GM21717 (cell line): ENCODE measurements around the gene TBL3.

ENCODE experiments used
- ATAC-seq: cut with Tn5 transposase; IDR thresholded peaks from one replicate; pipeline ENCODE4 v1.9.1; 2021; ENCODE audit warnings: mild to moderate bottlenecking, moderate library complexity; ENCODE audit not compliant: unreplicated experiment

TBL3 gene

DNA sequence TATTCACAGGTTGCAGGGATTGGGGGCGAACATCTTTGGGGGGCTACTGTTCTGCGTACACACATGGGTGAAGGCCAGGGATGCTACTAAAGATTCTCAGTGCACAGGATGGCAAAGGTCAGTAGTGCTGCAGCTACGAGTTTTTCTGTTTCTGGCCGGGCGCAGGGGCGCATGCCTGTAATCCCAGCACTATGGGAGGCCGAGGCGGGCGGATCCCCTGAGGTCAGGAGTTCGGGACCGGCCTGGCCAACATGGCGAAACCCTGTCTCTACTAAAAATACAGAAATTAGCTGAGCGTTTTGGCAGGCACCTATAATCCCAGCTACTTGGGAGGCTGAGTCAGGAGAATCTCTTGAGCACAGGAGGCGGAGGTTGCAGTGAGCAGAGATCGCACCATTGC lies 41.7 kb downstream of the TBL3 start:
- no peak for ATAC-seq

DNA sequence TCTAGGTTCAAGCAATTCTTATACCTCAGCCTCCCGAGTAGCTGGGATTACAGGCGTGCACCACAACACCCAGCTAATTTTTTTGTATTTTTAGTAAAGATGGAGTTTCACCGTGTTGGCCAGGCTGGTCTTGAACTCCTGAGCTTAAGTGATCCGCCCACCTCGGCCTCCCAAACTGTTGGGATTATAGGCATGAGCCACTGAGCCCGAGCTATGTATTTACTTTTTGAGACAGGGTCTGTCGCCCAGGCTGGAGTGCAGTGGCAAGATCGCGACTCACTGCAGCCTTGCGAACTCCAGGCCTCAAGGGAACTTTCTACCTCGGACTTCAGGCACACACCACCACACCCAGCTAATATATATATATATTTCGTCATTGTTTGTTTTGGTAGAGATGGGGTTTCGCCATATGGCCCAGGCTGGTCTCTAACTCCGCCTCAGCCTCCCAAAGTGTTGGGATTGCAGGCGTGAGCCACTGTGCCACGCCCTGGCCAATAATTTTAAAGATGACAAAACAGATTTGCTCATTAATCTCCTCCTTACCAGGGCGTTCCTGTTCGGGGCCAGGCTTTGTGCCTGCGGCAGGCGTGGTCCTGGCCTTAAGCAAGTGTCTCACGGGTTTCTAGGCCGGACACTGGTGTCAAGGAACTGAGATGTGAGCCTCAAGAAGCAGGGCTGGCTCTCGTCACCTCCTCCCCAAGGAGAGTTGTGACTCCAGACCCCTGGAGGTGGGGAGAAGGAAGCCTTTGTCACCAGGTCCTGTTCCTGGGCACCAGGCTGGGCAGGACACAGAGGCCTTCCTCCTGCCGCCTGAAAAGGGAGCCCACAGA lies 43.5 kb downstream of the TBL3 start:
- no peak for ATAC-seq

DNA sequence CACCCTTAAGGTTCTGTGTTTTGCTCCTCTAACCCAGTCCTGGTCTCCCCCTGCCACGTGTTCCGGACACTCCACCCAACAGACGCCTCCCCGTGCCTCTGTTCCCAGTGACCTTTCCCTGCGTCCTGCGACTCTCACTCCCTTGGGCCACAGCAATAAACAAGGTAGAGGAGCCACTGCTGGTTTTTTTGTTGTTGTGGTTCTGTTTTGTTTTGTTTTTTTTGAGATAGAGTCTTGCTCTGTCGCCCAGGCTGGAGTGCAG lies 44.0 kb downstream of the TBL3 start:
- ATAC-seq, result no peak

DNA sequence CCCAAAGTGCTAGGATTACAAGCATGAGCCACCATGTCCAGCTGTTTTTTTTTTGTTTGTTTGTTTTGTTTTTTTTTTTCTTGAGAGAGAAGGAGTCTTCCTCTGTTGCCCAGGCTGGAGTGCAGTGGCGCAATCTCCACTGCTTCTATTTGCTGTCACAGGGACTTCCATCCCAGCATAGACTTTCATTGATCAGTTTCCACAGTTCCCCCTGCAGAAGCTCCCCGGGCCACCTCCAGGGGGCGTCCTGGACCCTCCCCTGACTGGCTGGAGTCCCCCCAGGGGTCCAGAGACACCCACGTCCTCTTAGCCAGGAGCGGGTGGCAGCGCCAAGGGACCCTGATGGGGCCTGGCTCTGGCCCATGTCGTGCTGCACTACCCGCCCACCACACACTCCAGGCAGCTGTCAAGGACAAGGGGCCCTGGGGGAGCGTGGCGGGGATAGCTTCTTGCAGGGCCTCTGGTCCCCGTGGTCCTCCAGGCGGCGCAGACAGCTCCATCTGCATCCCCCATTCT lies 44.6 kb downstream of the TBL3 start:
- ATAC-seq, result no peak

DNA sequence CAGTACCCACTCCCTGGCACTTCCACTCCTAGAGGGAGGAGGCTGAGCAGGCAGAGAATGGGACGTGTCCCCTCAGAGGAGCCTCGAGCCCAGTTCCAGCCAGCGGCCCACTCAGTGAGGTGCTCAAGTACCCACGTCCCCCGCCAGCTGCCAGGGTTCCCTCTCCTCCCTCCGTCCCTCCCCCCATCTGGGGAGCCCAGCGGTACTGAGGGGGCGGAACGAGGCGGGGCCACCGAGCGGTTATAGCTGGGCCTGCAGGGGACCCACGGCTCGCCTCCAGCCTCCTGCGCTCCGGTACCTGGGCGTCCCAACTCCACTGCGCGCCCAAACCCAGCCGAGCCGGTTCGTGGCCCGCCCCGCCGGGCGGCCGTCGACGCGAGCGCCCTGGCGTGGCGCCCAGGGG lies 47.7 kb downstream of the TBL3 start, which contains the start of gene NPW:
NPW (plus strand) TSS at position 268 of the 403 bp plus-strand sequence.
- ATAC-seq, result no peak

DNA sequence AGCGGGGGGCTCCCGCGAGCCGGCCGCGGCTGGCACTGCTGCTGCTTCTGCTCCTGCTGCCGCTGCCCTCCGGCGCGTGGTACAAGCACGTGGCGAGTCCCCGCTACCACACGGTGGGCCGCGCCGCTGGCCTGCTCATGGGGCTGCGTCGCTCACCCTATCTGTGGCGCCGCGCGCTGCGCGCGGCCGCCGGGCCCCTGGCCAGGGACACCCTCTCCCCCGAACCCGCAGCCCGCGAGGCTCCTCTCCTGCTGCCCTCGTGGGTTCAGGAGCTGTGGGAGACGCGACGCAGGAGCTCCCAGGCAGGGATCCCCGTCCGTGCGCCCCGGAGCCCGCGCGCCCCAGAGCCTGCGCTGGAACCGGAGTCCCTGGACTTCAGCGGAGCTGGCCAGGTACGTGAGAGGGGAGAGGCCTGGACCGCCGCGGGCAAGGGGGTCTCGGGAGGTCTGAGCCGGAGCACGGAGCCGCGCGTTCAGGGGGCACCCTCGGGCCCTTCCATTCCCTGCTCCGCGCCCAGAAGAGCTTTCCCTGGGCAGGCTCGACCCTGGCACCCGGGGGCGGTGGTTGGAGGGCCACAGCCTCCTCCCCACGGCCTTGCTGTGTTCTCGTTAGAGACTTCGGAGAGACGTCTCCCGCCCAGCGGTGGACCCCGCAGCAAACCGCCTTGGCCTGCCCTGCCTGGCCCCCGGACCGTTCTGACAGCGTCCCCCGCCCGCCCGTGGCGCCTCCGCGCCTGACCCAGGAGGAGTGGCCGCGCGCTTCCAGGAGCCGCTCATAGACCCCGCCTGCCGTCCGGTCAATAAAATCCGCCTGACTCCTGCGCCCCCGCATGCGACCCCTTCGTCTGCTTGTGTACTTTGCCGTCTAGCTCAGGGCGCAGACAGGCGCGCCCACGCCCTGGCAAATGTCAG lies 48.3 kb downstream of the TBL3 start:
- no peak for ATAC-seq

DNA sequence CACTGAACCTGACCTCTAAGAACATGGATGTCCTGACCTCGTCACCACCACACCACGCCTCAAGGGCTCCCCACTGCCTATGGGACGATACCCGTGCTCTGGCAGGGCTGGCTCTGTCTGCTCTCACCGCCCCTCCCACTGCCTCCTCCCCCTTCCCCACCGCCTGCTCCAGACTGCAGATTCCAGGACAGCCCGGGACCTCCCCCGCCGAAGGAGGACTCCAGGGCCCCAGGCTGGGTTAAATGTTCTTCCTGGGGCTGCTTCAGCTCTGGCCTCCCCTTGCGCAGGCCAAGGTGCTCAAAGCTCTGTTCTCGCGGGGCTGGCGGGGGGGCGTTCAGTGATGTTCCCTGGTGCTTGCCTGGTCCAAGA lies 50.9 kb downstream of the TBL3 start:
- ATAC-seq, result peak; percentile 19

DNA sequence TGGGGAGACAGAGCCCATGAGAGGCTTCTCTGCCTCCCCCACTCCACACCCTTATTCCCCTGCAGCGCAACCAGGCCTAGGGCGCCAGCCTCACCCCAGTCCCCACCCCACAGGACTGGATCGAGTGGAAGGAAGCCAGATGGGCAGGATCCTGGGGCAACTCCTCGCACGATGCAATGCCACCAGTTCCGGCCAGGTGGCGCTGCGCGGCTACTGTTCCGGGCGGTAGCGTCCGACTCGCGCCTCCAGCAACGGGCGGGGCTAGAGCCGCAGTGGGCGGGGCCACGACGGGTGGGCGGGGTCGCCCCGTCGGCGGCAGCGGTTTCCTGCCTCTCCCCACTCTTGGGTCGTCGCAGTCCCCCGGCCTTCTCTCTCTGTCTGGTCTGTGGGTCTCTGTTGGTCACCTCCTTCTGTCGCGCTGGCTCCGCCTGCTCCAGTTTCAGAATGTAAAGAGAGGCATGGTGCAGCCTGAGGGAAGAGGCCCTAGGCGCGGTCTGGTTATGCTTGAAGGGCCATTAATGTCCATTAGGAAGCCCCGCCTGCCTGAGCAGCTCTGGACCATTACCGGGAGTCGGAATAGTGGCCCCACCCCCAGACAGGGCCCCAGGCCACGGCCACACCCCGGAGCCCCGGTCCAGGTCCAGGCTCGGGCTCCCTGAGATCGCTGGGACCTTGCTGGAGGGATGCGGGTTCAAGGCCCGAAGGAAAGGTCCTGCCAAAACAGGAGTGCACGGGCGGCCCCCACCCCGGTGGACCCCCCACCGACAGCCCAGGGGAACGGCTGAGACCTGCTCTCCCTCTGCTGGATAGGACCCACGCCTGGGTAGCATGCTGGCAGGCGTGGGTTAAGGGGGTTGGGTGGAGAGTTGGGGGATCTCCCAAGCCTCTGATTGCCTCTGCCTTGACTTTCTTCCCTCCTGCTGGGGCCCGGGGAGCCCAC lies 51.5 kb downstream of the TBL3 start:
- ATAC-seq, result peak; percentile 74

DNA sequence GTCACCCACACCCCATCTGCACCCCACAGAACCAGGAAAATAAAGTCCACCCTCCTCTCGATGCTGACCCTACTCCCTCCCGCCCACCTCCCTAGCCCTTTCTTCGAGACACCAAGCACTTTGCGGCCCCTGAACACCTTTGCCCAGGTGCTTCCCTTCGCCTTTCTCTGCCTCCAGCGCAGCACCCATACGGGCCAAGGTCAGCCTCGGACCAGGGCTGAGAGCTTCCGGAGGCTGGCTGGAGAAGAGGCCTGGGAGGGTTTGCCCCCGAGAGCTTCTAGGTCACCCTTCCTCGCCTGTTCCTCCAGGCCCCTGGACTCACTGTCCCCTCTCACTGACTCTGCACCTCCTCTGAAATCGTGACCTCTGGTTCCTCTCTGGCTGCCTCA lies 52.2 kb downstream of the TBL3 start:
- ATAC-seq, result no peak

DNA sequence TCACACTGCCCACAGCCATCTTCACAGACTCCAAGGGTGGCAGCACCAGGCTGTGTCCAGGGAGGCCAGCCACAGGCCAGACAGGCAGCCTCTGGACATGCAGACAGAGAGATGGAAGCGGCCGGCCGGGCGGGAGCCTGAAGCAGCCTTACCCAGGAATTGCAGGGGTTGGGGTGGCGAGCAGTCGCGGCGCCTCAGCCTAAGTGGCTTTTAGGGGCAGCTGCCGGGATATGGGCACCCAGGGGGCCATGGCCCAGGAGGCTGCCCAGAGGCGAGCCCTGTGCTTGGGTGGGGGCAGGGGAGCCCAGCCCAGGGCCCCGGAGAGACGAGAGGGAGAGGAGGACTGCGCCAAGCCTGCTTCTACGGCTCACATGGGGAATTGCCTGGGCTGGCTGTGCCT lies 53.4 kb downstream of the TBL3 start:
- no peak for ATAC-seq

DNA sequence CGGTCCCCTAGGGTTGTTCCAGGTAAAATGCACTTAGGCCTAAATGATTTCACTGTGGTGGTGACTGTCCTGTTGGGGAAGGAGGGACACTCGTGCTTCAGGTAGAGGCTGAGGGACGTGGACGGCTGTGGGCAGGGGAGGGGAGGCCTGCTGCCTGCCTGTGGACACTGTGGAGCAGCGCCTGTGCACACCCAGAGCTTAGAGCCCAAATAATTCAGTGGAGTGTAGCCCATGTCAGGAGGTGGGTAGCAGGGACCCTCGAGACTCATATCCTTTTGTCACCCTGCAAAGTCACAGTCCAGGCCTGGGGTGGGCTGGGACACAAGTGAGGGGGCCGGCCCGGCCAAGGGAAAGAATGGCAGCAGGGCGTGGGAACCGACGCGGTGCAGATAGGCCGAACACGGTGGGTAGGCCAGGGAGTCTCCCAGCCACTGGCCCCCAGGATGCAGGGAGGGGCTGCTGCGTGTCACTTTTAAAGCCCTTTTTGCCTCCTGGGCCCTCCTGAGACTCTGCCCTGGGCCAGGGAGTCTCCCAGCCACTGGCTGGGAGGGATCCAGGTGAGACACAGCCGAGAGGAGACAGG lies 54.1 kb downstream of the TBL3 start:
- ATAC-seq, result no peak

DNA sequence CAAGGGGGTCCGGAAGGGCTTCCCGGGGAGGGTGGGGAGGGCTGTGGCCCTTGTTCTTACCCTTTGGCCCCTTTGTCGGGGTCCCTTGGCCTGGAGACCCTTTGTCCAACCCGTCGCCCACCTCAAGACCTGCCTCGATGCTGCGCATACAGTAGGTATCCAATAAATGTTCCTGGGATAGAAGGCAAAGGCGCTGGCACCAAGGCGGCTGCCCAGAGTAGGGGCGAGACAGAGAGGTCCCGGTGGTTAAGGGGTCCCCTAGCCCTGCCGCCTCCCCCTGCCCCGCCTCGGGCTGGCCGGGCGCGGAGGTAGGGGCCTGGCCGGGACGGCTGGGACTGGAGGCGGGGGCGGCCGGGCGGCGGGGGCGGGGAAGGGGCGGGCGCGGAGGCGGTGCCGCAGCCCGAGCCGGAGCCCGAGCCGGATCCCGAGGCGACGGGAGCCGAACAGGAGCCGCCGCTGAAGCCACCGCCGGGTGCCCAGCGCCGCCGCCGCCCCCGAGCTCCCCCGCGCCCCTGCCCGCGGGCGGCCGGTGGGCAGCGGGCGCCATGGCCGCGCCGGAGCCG lies 54.7 kb downstream of the TBL3 start, which contains the start of gene NHERF2:
NHERF2 (plus strand) TSS at position 442 of the 563 bp plus-strand sequence; CDS start at position 546, 104 bp downstream.
- ATAC-seq, result no peak

DNA sequence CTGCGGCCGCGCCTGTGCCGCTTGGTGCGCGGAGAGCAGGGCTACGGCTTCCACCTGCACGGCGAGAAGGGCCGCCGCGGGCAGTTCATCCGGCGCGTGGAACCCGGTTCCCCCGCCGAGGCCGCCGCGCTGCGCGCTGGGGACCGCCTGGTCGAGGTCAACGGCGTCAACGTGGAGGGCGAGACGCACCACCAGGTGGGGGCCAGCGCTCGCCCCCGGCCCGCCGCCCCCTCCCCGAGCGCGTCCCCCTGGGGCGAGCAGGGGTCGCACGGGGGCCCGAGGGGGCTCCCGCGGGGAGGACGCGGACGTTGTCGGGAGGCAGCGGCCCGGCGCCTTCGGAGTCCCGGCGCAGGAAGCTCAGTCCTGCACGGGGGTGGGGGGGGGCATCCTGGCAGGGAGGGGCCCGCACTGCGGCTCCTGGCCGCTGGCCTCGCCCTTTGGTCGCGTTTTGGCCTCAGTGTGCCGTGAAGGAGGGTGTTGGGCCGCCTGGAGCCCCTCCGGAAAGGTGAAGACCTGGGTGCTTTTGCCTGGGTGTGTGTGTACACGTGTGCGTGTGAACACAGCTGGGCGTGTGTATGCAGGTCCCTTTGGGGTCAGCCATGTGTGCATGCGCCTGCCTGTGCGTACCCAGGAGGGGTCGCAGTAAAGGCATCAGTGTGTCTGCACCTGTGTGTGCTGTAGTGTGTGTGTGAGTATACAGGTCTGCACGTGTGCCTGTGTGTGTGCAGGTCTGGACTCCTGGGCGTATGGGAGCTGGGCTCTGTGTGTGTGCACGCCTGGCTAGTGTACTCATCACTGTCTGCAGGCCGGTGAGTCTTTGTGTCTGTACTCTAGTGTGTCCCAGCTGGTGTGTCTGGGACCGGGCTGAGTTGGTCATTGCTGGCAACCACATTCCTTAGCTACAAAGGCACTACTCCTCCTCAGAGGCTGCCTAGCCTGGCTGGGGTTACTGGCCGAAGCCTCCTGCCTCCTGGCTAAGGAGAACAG lies 55.5 kb downstream of the TBL3 start:
- ATAC-seq, result no peak

DNA sequence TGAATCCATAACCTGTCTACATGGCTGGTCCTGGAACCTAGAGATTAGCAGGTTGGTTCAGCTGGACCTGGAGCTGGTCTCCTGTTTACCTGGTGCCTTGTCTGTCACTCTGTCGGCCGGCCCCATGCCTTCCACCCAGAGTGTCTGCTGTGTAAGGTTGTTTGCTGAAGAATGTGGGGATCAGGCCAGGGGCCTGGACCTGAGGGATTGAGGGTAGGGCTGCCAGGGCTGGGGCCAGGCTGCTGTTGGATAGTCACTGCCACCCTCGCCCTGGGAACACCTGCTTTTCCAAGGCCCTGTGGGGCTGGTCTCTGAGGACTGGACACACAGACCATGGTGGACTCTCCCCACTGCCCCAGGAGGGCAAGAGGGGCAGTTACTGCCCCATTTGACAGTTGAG lies 56.3 kb downstream of the TBL3 start:
- ATAC-seq, result no peak

DNA sequence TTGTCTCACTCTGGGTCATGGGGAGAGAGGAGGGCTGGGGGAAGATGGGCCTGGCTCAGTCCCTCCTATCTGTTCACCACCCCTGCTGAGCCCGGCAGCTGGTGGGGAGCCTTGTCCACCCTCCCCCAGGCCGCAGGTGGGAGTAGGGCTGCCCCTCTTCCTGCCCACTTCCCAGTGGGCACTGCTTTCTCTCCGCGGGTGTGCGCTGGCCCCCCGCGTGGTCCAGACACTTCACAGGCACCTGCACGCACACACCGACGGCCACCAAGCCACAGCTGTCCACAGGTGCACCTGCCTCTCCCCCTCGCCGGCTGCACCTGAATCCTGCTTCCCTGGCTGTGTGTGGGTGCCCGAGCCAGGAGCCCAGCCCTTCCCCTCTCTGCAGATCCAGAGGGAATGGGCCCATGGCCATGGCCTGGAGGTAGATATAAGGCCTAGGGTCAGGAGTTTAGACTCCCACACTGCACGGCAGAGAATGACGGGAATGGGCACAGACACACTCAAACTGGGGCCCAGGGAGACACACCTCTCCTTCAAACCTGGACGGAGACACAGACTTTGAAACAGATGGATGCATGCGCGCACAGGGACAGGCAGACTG lies 56.9 kb downstream of the TBL3 start:
- no peak for ATAC-seq

DNA sequence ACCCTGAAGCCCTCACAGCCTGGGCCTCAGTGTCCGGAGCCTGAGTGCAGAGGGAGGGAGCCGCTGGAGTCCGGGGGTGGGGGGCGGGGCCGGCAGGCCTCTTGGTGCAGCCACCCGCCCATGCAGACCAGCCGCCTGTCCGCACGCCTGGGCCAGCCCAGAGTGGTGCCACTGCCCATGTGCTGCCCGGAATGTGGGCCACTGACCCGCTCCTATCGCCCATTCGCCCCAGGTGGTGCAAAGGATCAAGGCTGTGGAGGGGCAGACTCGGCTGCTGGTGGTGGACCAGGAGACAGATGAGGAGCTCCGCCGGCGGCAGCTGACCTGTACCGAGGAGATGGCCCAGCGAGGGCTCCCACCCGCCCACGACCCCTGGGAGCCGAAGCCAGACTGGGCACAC lies 57.5 kb downstream of the TBL3 start:
- ATAC-seq, result no peak

DNA sequence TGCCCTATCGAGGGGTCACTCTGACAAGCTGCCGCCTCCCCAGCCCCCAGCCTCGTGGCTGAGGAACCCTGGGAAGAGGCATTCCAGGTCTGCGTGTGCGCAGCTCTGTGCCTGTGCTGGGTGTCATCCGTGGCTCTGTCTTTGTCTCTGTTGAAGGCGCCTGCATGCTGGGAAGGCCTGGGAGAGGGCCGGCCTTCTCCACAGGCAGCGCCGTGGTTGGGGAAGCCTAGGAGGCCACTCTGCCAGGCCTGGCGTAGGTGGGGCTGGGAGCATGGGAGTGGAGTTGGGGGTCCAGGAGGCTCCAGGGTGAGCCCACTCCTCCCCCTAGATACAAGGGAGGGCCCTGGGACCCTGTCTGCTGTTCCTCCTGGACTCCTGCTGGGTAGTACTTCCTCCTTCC lies 58.2 kb downstream of the TBL3 start:
- ATAC-seq, result no peak

DNA sequence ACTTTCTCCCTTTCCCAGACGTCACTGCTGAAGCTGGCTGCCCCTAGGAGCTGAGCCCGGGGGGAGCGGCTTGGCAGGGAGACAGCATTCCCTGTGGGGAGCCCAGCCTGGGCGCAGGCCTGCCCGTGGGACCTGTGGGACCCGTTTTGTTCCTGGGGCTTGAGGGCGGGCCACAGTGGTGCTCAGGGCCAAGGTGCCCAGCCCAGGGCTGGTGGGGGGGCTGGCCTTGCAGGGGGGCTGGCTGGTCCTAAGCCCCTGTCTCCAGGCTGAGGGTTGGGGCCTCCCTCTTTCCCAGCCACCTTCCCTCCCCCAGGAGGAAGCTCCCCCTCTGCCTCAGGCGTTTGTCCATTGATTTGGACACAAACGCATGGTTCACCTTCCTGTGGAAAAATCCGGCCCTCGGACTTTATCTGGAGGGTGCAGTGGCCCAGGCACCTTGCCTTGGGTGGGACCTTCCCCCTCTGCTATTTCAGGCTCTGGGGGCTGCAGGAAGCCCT lies 59.3 kb downstream of the TBL3 start:
- no peak for ATAC-seq
